Fibroblast of the aortic adventitia (primary cell): Measurements from ENCODE around the gene BRD7. TPM values are rescaled to one million over a fixed set of nuclear protein-coding genes. Genes with fewer than 3 reads are reported as not detected.

Source experiments
- DNase-seq: peaks from one replicate; pipeline ENCODE4 v3.0.0-alpha.2; 2010; ENCODE audit warnings: low read depth
- H3K4me3 ChIP-seq: 2 replicates; pipeline ENCODE4 v1.5.1; 2011; ENCODE audit warnings: low read depth, mild to moderate bottlenecking, control low read depth, low read length, moderate library complexity
- small RNA-seq: library from RNA; depleted of rRNA; stranded (forward); fragments of <200 nt; gene quantifications from one replicate; pipeline ENCODE3, GENCODE V24; 2012
- total RNA-seq: library from RNA; depleted of rRNA; stranded (reverse); fragments of >200 nt; gene quantifications from 2 replicates; pipeline ENCODE4 v1.2.3, GENCODE V29; 2012; ENCODE audit warnings: low replicate concordance
- TF ChIP-seq, protein P1 (sequence below): IDR thresholded peaks from 2 replicates; pipeline ENCODE4 v1.5.1; 2011; ENCODE audit warnings: mild to moderate bottlenecking, low read length, control low read depth, inconsistent platforms; ENCODE audit not compliant: insufficient read depth

BRD7 gene
- total RNA-seq, 1 donor = 34.0 TPM

DNA sequence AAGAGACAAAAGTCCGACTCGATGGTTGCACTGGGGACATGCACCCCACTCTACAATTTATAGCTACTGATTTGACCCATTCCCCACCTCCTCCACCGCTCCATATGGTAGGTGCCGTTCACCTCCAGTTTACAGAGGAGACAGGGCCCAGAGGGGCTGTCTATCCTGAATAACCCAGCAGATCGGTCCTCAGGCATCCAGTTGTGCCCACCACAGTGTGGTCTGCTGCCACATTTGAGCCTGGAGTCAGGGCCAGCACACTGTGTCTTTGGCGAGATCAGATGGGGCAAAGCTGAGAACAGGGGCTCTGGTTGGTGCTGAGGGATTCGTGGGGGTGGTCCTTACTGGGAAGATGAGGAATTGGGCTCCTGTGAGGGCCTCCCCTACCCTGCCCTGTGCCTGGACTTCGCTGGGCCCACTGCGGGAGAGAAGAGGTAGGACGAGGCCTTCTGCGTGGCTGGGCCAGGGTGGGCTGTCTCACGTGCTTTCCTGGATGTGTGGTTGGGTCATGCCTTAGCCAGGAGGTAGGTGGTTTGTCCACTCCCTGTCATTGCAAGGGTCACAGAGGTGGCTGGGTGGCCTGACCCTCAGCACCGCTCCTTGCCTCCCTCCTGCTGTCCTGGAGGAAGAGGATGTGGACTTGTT lies 99.6 kb downstream of the BRD7 start:
- H3K4me3 ChIP-seq = no peak overlapping the region
- TF ChIP-seq, protein P1, sequence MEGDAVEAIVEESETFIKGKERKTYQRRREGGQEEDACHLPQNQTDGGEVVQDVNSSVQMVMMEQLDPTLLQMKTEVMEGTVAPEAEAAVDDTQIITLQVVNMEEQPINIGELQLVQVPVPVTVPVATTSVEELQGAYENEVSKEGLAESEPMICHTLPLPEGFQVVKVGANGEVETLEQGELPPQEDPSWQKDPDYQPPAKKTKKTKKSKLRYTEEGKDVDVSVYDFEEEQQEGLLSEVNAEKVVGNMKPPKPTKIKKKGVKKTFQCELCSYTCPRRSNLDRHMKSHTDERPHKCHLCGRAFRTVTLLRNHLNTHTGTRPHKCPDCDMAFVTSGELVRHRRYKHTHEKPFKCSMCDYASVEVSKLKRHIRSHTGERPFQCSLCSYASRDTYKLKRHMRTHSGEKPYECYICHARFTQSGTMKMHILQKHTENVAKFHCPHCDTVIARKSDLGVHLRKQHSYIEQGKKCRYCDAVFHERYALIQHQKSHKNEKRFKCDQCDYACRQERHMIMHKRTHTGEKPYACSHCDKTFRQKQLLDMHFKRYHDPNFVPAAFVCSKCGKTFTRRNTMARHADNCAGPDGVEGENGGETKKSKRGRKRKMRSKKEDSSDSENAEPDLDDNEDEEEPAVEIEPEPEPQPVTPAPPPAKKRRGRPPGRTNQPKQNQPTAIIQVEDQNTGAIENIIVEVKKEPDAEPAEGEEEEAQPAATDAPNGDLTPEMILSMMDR = no peak
- DNase-seq = no peak

DNA sequence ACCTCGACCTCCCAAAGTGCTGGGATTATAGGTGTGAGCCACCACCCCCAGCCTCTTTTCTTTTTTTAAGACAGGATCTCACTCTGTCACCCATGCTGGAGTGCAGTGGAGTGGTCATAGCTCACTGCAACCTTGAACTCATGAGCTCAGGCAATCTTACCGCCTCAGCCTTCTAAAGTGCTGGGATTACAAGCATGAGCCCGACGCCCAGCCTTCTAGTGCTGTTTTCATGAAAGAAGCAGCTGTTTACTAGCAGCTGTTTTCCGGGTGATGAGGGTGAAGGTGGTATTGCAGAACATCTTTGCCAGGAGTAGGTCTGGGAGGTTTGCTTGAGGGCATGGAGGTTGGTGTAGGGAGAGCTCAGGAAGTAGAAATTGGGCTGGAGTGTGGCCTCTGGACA lies 100.4 kb downstream of the BRD7 start:
- no peak overlapping the region for H3K4me3 ChIP-seq
- TF ChIP-seq, protein P1 = no peak
- DNase-seq = no peak

DNA sequence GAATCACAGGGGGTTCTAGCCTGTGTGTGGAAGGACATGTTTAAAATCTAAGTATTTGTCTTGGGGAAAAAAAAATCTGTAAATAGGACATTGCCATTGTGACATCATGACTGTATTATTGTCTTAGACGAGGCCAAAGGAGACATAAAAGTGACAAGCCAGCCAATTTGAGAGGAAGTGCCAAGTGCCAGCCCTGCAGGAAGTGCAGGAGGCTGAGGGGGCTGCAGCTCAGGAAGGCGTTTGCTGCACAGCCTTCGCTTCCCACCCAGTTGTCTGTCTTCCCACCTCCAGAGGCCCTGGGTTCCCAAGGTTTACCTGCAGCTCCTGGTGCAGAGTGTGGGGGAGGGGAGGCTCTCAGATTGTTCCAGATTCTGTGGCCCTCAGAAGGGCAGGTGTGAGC lies 101.1 kb downstream of the BRD7 start:
- no peak for DNase-seq
- TF ChIP-seq, protein P1 = no peak
- no peak overlapping the region for H3K4me3 ChIP-seq

DNA sequence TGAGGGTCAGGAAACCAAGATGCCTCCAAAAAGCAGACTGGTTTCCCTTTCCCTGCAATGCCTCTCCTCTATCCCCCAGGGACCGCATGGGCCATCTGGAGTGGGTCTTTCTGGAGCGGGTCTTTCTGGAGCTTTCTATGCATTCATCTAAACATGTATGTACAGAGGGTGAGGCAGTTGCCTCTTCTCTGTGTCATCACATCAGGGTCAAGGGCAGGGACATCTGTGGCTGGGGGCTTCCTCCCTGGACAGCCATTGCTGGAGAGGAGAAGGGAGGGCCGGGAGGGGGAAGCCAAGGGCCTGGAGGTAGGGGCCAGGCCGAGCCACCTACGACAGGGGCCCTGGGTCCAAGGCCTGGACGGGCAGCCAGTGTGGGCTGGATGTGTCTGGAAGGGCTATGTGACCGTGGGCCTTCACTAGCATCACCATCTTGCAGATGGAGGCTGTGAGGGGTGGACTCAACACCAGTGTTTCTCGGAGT lies 101.6 kb downstream of the BRD7 start:
- DNase-seq = no peak
- TF ChIP-seq, protein P1 = no peak
- H3K4me3 ChIP-seq = peak overlapping the region; percentile 69

DNA sequence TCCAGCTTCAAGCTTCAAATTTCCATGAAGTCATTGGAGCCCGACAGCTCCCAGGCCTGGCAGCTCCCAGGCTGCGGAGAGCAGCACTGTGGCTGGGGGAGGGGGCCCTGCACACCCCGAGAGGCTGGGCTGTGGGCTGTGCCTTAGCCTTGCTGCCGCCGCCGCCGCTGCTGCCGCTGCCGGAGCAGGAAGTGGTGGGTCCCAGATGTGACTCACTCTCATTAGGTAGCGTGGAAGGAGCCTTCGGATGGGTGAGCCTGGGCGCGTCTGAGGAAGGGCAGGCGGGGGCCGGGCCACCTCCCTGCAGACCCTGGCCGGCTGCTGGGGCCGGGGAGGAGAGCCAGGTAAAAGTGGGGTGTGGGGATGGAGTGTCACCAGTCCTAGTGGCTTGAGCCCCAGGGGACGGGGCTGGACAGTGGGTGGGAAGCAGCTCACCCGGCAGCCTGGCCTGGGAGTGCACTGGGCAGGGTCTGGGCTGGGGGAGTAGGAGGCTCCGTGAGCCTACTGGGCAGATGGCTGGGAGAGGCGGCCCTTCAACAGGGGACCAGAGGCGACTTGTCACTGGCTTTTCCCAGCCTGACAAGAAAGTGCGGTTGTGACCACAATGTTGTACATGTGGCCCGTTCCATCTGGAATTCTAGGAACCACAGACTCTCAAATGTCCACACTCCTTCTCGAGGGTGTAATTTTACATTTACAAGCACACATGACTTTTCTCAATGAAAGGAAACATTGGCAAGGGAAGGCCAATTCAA lies 102.3 kb downstream of the BRD7 start, which contains the start of gene ADCY7:
TSS of gene ADCY7 (plus strand) at position 215 of the 755 bp plus-strand sequence. CDS start 21,629 bp downstream, outside the sequence.
- TF ChIP-seq, protein P1 = no peak
- peak within 1 kb of the TSS; percentile 69 for H3K4me3 ChIP-seq
- peak; percentile 71 for DNase-seq

Small RNA genes within 50 kb of the gene (small RNA-seq; reads per million reads assigned to genes)
- gene MIR6771 = not detected

Other genes starting within 250 kb of the BRD7 start
- gene TENT4B, start 215.7 kb downstream of the BRD7 start, total RNA-seq = 3.8 and 9.7 TPM in 2 replicates
- gene ADCY7, start 102.4 kb downstream of the BRD7 start, total RNA-seq = 7.4 and 26.0 TPM in 2 replicates
- gene NKD1, start 179.4 kb upstream of the BRD7 start, total RNA-seq = 0.09 TPM in 1 of 2 replicates, not detected in the other